ENCODE results near the gene RC3H1.

DNA sequence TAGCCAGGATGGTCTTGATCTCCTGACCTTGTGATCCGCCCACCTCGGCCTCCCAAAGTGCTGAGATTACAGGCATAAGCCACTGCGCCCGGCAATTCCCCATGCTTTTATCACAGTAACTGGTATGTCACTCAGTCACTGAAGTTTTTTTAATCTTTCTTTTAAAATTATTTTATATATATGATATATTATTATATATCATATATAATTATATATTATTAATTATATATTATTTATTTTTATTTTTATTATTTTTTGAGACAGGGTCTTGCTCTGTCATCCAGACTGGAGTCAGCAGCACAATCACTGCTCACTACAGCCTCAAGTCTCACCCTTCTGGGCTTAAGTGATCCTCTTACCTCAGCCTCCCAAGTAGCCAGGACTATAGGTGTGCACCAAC lies 18.3 kb downstream of the RC3H1 start:
- TF ChIP-seq, protein P1, sequence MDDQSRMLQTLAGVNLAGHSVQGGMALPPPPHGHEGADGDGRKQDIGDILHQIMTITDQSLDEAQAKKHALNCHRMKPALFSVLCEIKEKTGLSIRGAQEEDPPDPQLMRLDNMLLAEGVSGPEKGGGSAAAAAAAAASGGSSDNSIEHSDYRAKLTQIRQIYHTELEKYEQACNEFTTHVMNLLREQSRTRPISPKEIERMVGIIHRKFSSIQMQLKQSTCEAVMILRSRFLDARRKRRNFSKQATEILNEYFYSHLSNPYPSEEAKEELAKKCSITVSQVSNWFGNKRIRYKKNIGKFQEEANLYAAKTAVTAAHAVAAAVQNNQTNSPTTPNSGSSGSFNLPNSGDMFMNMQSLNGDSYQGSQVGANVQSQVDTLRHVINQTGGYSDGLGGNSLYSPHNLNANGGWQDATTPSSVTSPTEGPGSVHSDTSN (IDR thresholded peaks at IDR 0.05; ENCODE audit: insufficient replicate concordance, low read depth, low read length), result no peak
- TF ChIP-seq, protein P2, sequence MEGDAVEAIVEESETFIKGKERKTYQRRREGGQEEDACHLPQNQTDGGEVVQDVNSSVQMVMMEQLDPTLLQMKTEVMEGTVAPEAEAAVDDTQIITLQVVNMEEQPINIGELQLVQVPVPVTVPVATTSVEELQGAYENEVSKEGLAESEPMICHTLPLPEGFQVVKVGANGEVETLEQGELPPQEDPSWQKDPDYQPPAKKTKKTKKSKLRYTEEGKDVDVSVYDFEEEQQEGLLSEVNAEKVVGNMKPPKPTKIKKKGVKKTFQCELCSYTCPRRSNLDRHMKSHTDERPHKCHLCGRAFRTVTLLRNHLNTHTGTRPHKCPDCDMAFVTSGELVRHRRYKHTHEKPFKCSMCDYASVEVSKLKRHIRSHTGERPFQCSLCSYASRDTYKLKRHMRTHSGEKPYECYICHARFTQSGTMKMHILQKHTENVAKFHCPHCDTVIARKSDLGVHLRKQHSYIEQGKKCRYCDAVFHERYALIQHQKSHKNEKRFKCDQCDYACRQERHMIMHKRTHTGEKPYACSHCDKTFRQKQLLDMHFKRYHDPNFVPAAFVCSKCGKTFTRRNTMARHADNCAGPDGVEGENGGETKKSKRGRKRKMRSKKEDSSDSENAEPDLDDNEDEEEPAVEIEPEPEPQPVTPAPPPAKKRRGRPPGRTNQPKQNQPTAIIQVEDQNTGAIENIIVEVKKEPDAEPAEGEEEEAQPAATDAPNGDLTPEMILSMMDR (IDR thresholded peaks at IDR 0.05 in 2 of 3, conservative IDR thresholded peaks at IDR 0.05 in 1 of 3; ENCODE audit: control insufficient read depth in 2 of 3, extremely low read depth in 1 of 3, insufficient read depth in 1 of 3, low read depth in 3 of 3, low read length in 3 of 3), result no peak
- TF ChIP-seq MEF2A (IDR thresholded peaks at IDR 0.05; ENCODE audit: insufficient read depth, low read depth, low read length) (no peak), RAD21 (IDR thresholded peaks at IDR 0.05; ENCODE audit: insufficient read depth, low read depth, low read length) (no peak), ZSCAN29 (IDR thresholded peaks at IDR 0.05) (no peak), FOXK2 (IDR thresholded peaks at IDR 0.05) (no peak), EZH2 (IDR thresholded peaks at IDR 0.05; ENCODE audit: borderline replicate concordance, control insufficient read depth, low read depth, low read length) (no peak), SP1 (IDR thresholded peaks at IDR 0.05; ENCODE audit: low read depth, low read length) (no peak), POLR2AphosphoS5 (IDR thresholded peaks at IDR 0.05; ENCODE audit: low read length) (no peak)
